GM18519 (cell line): ENCODE measurements around the gene AFG3L2.

Experiments
- ATAC-seq: cut with Tn5 transposase; IDR thresholded peaks from one replicate; pipeline ENCODE4 v1.9.1; 2021; ENCODE audit warnings: mild to moderate bottlenecking, moderate library complexity; ENCODE audit not compliant: unreplicated experiment, low FRiP score

Gene AFG3L2

GRCh38 chr18:12362473-12363174 lies 14.4 kb downstream of the AFG3L2 start:
- no peak for ATAC-seq

GRCh38 chr18:12361770-12362378 lies 15.2 kb downstream of the AFG3L2 start:
- no peak for ATAC-seq

- ATAC-seq: no peak
These were observed 17.5 kb downstream of the AFG3L2 start for GRCh38 chr18:12359515-12359927.

- no peak for ATAC-seq
These were observed 24.8 kb downstream of the AFG3L2 start for GRCh38 chr18:12352188-12352587.

GRCh38 chr18:12347895-12348294 lies 29.1 kb downstream of the AFG3L2 start:
- ATAC-seq: no peak

GRCh38 chr18:12346240-12346565 lies 30.8 kb downstream of the AFG3L2 start:
- ATAC-seq: no peak

GRCh38 chr18:12345491-12346239 lies 31.4 kb downstream of the AFG3L2 start:
- ATAC-seq: no peak

- ATAC-seq: no peak
These were observed 34.4 kb downstream of the AFG3L2 start for GRCh38 chr18:12342661-12343060.

- no peak for ATAC-seq
These were observed 35.9 kb downstream of the AFG3L2 start for GRCh38 chr18:12340945-12341660.

GRCh38 chr18:12338382-12338781 lies 38.6 kb downstream of the AFG3L2 start:
- ATAC-seq: no peak

GRCh38 chr18:12336887-12337286 lies 40.1 kb downstream of the AFG3L2 start:
- no peak for ATAC-seq

GRCh38 chr18:12336171-12336613 lies 40.8 kb downstream of the AFG3L2 start:
- ATAC-seq: no peak

- no peak for ATAC-seq
These were observed 41.5 kb downstream of the AFG3L2 start for GRCh38 chr18:12335503-12335902.

- ATAC-seq: no peak
These were observed 42.2 kb downstream of the AFG3L2 start for GRCh38 chr18:12334863-12335262.

- no peak for ATAC-seq
These were observed 42.6 kb downstream of the AFG3L2 start for GRCh38 chr18:12334366-12334808.

GRCh38 chr18:12333506-12334290 lies 43.3 kb downstream of the AFG3L2 start:
- ATAC-seq: no peak

- no peak for ATAC-seq
These were observed 46.3 kb downstream of the AFG3L2 start for GRCh38 chr18:12330766-12331165.

GRCh38 chr18:12329125-12329698 lies 47.8 kb downstream of the AFG3L2 start:
- no peak for ATAC-seq

- no peak for ATAC-seq
These were observed 48.7 kb downstream of the AFG3L2 start for GRCh38 chr18:12328179-12328823.
